ENCODE data around the gene FXYD1.

Gene FXYD1

GRCh38 chr19:35108730-35109129 is 29.9 kb upstream of the FXYD1 start:
- DNase-seq (ENCODE audit: insufficient read length, low spot score) (no peak), FAIRE-seq (no peak)
- TF ChIP-seq CTCF (IDR thresholded peaks at IDR 0.05; ENCODE audit: insufficient read depth, missing control alignments): no peak

- no peak for FAIRE-seq
- no peak for TF ChIP-seq CTCF (IDR thresholded peaks at IDR 0.05; ENCODE audit: insufficient read depth, missing control alignments)
- DNase-seq (ENCODE audit: insufficient read length, low spot score): no peak
Observed at GRCh38 chr19:35109395-35110112, 29.1 kb upstream of the FXYD1 start.

- FAIRE-seq: no peak
Observed at GRCh38 chr19:35110974-35111373, 27.6 kb upstream of the FXYD1 start.

GRCh38 chr19:35112995-35113688 is 25.5 kb upstream of the FXYD1 start:
- no peak for TF ChIP-seq CTCF (IDR thresholded peaks at IDR 0.05; ENCODE audit: insufficient read depth, missing control alignments)
- DNase-seq (ENCODE audit: insufficient read length, low spot score) (no peak), FAIRE-seq (no peak)

More at GRCh38 chr19:35110974-35111373, 27.6 kb upstream of the FXYD1 start:
- no peak for TF ChIP-seq CTCF (IDR thresholded peaks at IDR 0.05; ENCODE audit: insufficient read depth, missing control alignments)
- no peak for DNase-seq (ENCODE audit: insufficient read length, low spot score)

- TF ChIP-seq CTCF (IDR thresholded peaks at IDR 0.05; ENCODE audit: insufficient read depth, missing control alignments): peak; percentile 89
- DNase-seq (ENCODE audit: insufficient read length, low spot score) (peak; percentile 97), FAIRE-seq (no peak)
Observed at GRCh38 chr19:35114353-35115176, 24.1 kb upstream of the FXYD1 start.

GRCh38 chr19:35115177-35115951 is 23.3 kb upstream of the FXYD1 start, which contains the start of gene FXYD3:
TSS of gene FXYD3 (plus strand) at chr19:35115823. CDS start at chr19:35119377, 3,554 bp downstream.
- FAIRE-seq: no peak
- no peak for DNase-seq (ENCODE audit: insufficient read length, low spot score)
- TF ChIP-seq CTCF (IDR thresholded peaks at IDR 0.05; ENCODE audit: insufficient read depth, missing control alignments): no peak

Data from D721Med (cell line).